ENCODE measurements around the gene HSD17B13.

The HSD17B13 gene

GRCh38 chr4:87260477-87260876, 62.2 kb downstream of the HSD17B13 start:
- no peak for FAIRE-seq

DNA sequence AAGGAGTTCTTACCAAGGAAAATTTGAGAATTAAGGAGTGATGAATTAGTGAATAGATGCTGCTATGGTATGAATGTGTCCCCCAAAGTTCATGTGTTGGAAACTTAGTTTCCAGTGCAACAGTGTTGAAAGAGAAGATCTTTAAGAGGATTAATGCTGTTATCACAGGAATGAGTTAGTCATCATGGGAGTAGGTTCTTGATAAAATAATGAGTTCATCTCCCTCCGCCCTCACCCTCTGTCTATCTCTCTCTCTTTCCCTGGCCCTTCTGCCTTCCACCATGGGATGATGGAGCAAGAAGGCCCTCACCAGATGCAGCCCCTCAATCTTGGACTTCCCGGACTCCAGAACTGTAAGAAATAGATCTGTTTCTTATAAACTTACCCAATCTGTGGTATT, 64.0 kb downstream of the HSD17B13 start:
- FAIRE-seq, result no peak

GRCh38 chr4:87257523-87257922, 65.2 kb downstream of the HSD17B13 start:
- no peak for FAIRE-seq

DNA sequence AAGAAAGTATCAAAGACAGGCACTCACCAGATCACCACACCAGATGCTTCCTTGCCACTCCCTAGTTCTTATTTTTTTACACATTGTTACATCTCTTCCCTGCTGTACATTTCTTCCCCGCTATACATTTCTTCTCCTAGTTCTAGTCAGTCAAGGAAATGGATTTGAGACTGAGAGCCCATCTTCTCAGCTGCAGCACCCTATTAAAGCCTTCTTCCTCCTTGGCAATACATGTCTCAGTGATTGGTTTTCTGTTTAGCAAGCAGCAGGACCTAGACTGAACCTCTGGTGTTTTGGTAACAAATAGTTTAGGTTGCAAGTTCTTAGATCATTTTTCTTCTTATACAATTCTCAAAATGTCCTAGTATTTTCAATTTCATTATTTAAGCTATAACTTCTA, 66.9 kb downstream of the HSD17B13 start:
- no peak for FAIRE-seq
